Measurements from ENCODE around the gene RAD51C.

DNA sequence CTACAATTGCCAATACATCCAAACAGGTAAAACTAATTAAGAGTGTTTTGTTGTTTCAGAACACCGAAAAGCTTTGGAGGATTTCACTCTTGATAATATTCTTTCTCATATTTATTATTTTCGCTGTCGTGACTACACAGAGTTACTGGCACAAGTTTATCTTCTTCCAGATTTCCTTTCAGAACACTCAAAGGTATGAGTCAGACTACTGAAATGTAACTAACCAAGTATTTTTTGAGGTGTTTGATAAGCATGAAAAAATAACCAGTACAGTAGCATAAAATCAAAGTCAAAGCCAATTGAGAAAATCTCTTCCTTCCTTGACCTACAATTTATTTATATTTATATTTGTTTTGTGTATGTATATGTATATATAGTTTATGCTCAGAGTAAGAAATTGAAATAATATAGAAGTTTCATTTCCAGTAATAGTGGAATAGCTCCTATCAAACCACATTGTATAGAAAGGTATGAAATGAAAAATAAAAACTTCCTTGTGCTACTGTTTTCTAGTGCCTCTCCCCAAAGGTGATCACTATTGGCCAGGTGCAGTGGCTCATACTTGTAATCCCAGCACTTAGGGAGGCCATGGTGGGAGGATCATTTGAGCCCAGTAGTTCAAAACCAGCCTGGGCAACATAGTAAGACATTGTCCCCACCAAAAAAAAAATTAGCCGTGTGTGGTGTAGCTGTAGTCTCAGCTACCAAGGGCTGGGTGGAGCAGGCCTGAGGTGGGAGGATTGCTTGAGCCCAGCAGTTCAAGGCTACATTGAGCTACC is 10.9 kb downstream of the RAD51C start:
- TF ChIP-seq, protein P1, sequence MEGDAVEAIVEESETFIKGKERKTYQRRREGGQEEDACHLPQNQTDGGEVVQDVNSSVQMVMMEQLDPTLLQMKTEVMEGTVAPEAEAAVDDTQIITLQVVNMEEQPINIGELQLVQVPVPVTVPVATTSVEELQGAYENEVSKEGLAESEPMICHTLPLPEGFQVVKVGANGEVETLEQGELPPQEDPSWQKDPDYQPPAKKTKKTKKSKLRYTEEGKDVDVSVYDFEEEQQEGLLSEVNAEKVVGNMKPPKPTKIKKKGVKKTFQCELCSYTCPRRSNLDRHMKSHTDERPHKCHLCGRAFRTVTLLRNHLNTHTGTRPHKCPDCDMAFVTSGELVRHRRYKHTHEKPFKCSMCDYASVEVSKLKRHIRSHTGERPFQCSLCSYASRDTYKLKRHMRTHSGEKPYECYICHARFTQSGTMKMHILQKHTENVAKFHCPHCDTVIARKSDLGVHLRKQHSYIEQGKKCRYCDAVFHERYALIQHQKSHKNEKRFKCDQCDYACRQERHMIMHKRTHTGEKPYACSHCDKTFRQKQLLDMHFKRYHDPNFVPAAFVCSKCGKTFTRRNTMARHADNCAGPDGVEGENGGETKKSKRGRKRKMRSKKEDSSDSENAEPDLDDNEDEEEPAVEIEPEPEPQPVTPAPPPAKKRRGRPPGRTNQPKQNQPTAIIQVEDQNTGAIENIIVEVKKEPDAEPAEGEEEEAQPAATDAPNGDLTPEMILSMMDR (IDR thresholded peaks at IDR 0.05), result no peak
- no peak for TF ChIP-seq E2F4 (CRISPR knock-in tag; IDR thresholded peaks at IDR 0.05; ENCODE audit: borderline replicate concordance, low read depth)
- no peak for TF ChIP-seq JAZF1 (CRISPR knock-in tag; IDR thresholded peaks at IDR 0.05)
- no peak for TF ChIP-seq USF2 (CRISPR knock-in tag; IDR thresholded peaks at IDR 0.05)
- TF ChIP-seq ESRRA (CRISPR knock-in tag; IDR thresholded peaks at IDR 0.05; ENCODE audit: borderline replicate concordance), result no peak
- no peak for TF ChIP-seq CREM (CRISPR knock-in tag; IDR thresholded peaks at IDR 0.05)
- no peak for TF ChIP-seq SMAD3 (CRISPR knock-in tag; IDR thresholded peaks at IDR 0.05; ENCODE audit: borderline replicate concordance)
- TF ChIP-seq, protein P2, sequence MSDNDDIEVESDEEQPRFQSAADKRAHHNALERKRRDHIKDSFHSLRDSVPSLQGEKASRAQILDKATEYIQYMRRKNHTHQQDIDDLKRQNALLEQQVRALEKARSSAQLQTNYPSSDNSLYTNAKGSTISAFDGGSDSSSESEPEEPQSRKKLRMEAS (CRISPR knock-in tag; IDR thresholded peaks at IDR 0.05), result no peak
- no peak for TF ChIP-seq FOXP1 (CRISPR knock-in tag; IDR thresholded peaks at IDR 0.05; ENCODE audit: borderline replicate concordance)
- no peak for TF ChIP-seq NFATC4 (CRISPR knock-in tag; IDR thresholded peaks at IDR 0.05)
- TF ChIP-seq HMGXB4 (CRISPR knock-in tag; IDR thresholded peaks at IDR 0.05), result no peak
